Measurements from ENCODE around the gene GOLGA6D. TPM values are rescaled to one million over a fixed set of nuclear protein-coding genes. Genes with fewer than 3 reads are reported as not detected.
"Not testable (repeated sequence)": the region's sequence is repeated elsewhere in the genome, so short reads cannot be mapped to it uniquely, and the experiment has no call there.

Gene GOLGA6D
- total RNA-seq, 1 donor from 2014 or later, result not detected

DNA sequence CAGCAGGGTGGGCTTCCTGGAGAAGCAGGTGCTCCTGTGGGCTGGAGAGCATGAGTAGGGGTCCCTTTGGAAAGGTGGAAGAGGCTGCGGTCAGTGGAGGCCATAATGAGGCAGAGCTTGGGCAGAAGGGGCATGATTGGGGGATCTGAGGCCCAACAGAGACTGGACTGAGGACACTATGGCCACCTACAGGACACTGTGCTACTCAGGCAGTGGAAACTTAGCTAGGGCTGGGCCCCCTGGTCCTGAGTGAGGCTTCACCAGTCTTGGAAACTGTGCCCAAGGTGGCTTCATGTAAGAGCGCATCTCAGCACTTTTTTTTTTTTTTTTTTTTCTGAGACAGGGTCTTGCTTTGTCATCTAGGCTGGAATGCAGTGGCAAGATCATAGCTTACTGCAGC, 46.9 kb downstream of the GOLGA6D start:
- DNase-seq (ENCODE audit: low read depth in 2 of 2), result no peak

- not testable (repeated sequence) for DNase-seq (ENCODE audit: low read depth in 2 of 2)
Measured at GRCh38 chr15:75332093-75332492, 49.5 kb downstream of the GOLGA6D start.

GRCh38 chr15:75333654-75334419, 51.2 kb downstream of the GOLGA6D start:
- not testable (repeated sequence) for DNase-seq (ENCODE audit: low read depth in 2 of 2)

- no peak for DNase-seq (ENCODE audit: low read depth in 2 of 2)
Measured at GRCh38 chr15:75335313-75335704, 52.7 kb downstream of the GOLGA6D start.

- DNase-seq (ENCODE audit: low read depth in 2 of 2), result peak; percentile 89 to 93
Measured at GRCh38 chr15:75335705-75336355, 53.2 kb downstream of the GOLGA6D start, which contains the start of gene COMMD4. Gene COMMD4 (plus strand): TSS chr15:75336063. CDS start chr15:75336090, 27 bp downstream.

GRCh38 chr15:75338661-75339240, 56.1 kb downstream of the GOLGA6D start:
- no peak for DNase-seq (ENCODE audit: low read depth in 2 of 2)

DNA sequence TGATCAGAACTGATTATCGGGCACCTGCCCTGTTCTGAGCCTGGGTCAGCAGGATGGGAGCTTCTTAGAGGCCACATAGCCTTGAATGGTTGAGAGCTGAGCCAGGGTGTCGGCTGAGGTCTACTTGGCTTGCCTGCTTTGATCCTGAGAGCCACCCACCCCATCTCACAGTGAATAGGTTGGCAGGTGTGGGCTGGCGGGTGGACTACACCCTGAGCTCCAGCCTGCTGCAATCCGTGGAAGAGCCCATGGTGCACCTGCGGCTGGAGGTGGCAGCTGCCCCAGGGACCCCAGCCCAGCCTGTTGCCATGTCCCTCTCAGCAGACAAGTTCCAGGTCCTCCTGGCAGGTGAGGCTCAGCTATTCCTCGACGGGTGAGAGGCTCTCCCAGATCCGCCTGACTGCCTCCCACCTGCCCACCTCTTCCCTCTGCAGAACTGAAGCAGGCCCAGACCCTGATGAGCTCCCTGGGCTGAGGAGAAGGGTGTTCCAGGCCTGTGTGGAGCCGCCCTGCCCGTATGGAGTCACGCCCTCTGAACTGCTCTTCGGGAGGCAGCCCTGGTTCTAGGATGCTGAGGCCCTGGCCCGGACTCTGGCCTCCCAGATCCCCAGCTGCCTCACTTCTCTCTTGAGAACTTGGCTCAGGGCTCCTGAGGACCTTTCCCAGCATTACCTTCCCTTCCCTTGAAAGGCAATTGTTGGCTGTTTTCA, 57.1 kb downstream of the GOLGA6D start:
- DNase-seq (ENCODE audit: low read depth in 2 of 2), result no peak

DNA sequence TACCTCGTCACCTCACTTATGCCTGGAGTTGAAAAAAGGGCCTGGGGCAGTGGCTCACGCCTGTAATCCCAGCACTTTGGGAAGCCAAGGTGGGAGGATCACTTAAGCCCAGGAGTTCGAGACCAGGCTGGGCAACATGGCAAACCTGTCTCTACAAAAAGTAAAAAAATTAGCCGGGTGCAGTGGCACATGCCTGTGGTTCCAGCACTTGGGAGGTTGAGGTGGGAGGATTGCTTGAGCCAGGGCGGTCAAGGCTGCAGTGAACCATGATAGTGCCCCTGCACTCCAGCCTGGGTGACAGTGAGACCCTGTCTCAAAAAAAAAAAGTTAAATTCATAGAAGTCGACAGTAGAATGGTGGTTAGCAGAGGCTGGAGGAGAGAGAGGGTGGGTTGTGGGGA, 59.6 kb downstream of the GOLGA6D start:
- no peak for DNase-seq (ENCODE audit: low read depth in 2 of 2)

- not testable (repeated sequence) for DNase-seq (ENCODE audit: low read depth in 2 of 2)
Measured at GRCh38 chr15:75343953-75344352, 61.3 kb downstream of the GOLGA6D start.

Other genes starting within 250 kb of the GOLGA6D start
- gene C15orf39, start 81.0 kb upstream of the GOLGA6D start, total RNA-seq, result 4.5 and 10.1 TPM in 2 replicates
- under 0.01 TPM in 1 of 2 replicates, not detected in the other for gene GOLGA6C, start 24.5 kb upstream of the GOLGA6D start, total RNA-seq
- gene COMMD4, start 53.2 kb downstream of the GOLGA6D start, total RNA-seq, result 92.6 and 104 TPM in 2 replicates
- 8.0 and 22.5 TPM in 2 replicates for gene NEIL1, start 64.2 kb downstream of the GOLGA6D start, total RNA-seq
- gene MAN2C1, start 85.8 kb downstream of the GOLGA6D start, total RNA-seq, result 98.5 and 131 TPM in 2 replicates
- 23.1 and 29.6 TPM in 2 replicates for gene SIN3A, start 168.9 kb downstream of the GOLGA6D start, total RNA-seq

All from dermis microvascular lymphatic vessel endothelial cell (primary cell).